GM03348 (cell line): ENCODE measurements around the gene ST13.
A peak's percentile ranks its signal among the peaks of the same experiment; 100 is the strongest.
"Not testable (repeated sequence)": the region's sequence is repeated elsewhere in the genome, so short reads cannot be mapped to it uniquely, and the experiment has no call there.

Source experiments
- DNase-seq: peaks from one replicate; pipeline ENCODE4 v3.0.0; 2012; ENCODE audit warnings: low spot score

The ST13 gene

GRCh38 chr22:40856513-40857308 is at the start of gene ST13, which contains the start of gene XPNPEP3:
TSS of gene ST13 (minus strand) at chr22:40856639. CDS start at chr22:40856540, 99 bp downstream.
TSS of gene XPNPEP3 (plus strand) at chr22:40857148. CDS start at chr22:40857182, 34 bp downstream.
- DNase-seq: peak; percentile 97

DNA sequence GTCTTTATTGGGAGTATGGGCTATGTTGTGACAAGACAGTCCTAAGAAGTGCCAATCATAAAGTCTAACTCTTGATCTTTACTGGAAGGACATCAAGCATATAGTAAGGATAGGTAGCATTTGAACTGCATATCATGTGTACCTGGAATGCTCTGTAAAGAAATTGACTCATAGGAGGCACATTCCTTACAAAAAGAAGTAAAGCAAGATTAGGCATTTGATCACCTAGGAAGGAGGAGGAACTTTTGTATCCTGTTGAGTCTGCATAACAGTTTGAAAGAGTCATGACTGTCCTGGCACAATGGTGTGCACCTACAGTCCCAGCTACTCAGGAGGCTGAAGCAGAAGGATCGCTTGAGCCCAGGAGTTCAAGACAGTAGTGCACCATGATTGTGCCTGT is 47.7 kb upstream of the ST13 start:
- no peak for DNase-seq

DNA sequence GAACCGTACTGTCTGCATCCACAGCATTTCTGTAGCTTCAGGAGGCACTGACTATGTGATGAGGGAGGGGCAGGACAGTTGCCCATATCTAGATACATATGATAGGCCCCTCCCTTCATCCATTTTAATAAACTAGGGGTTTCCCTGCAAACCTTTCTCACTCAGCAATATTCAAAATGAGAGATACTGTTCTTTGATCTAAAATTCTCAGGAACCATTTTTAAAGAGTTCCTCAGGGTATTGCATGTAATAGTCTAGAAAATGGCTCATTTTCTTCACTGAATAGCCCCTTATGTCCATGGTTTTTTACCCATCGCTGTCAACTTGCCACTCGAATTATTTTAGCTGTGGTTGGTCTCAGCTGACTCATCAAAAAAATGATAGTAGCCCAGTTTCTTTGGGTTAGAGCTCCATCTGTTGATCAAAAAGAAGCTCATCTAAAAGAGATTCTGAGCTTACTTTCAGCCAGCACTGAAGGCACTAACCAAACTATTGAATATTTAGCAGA is 42.5 kb upstream of the ST13 start:
- DNase-seq: peak; percentile 78

GRCh38 chr22:40894417-40894816 is 38.0 kb upstream of the ST13 start:
- no peak for DNase-seq

- DNase-seq: peak; percentile 5
Measured at GRCh38 chr22:40890881-40891280, 34.4 kb upstream of the ST13 start.

DNA sequence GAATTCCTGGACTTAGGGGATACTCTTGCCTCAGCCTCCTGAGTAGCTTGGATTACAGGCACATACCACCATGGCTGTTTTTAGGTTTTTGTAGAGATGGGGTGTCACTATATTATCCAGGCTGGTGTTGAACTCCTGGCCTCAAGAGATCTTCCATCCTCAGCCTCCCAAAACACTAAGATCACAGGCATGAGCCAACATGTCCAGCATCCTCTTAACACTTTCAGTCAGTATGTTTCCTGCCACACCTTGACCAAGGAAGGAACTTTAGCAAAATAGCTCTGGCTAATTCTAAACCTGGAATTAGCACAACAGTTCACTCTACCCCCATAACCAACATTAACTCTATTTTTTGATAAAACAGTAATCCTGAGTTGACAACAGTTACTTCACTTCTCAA is 32.7 kb upstream of the ST13 start:
- DNase-seq: no peak

DNA sequence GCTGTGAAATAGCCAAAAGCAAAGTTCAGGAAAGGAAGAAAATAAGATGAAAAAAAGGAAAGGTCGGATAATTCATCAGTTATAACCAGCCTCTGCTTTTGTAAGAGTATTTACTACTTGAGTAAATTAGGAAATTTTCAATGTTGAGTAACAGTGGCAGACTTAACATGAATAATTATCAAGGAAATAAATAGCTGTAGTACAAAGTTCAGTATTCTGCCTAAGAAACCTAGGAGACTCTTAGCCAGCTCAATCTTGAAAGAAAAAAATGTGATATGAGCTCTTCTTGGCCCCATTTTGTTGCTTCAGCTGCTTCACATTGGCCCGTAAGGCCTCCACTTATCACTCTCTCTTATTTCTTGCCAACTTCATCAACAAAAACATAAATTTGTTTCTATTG is 22.5 kb upstream of the ST13 start:
- DNase-seq: no peak

GRCh38 chr22:40877488-40877887 is 21.0 kb upstream of the ST13 start:
- DNase-seq: no peak

DNA sequence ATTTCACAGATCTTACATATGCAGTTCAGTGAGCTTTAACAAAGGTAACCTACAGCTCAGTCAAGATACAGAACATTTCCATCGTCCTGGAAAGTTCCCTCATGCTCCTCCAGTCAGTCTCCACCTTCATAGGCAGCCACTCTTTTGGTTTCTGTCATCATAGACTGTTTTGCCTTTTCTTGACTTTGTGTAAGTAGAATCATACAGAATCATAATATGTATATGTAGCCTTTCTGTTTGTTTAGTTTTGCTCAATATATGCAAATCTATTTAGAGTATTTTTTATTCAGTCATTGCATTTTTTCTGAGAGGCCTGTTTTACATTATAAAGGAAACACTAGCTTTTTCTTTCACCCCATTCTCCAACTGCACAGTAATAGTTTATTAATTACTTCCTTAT is 20.5 kb upstream of the ST13 start:
- DNase-seq: no peak

- DNase-seq: no peak
Measured at GRCh38 chr22:40875111-40875510, 18.7 kb upstream of the ST13 start.

GRCh38 chr22:40874016-40874415 is 17.6 kb upstream of the ST13 start:
- no peak for DNase-seq

DNA sequence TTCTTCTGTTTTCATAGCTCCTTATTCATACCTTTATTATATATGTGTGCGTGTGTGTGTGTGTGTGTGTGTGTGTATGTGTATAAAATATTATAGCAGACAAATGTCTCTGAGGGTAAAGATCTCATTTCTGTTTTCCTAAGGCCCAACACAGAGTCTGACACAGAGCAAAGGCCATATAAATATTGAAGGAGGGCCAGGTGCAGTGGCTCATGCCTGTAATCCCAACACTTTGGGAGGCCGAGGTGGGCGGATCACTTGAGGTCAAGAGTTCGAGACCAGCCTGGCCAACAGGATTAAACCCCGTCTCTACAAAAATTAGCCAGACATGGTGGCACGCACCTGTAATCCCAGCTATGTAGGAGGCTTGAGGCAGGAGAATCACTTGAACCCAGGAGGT is 11.9 kb upstream of the ST13 start:
- DNase-seq: not testable (repeated sequence)

GRCh38 chr22:40867109-40867508 is 10.7 kb upstream of the ST13 start:
- no peak for DNase-seq

DNA sequence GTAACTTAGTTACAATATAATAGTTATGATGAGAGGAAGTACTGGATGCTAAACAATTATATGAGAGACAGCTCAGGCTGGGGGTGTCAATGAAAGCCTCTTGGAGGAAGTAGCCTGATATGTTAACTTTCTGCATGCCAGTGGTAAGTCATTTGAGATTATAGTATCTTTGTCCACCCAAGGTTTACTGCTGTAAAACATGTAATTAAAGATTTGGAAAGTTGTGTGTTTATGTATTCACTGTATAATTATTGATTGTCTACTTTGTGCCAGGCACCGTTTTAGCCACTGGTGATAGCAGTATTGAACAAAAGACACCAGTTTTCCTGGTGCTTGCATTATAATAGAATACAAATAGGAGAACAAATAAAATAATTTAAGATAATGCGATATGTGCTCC is 6.1 kb upstream of the ST13 start:
- DNase-seq: no peak

- no peak for DNase-seq
Measured at GRCh38 chr22:40862013-40862412, 5.6 kb upstream of the ST13 start, which contains the start of gene DNAJB7. TSS of gene DNAJB7 (minus strand) at chr22:40862113. CDS start at chr22:40861994, 119 bp downstream.

- peak; percentile 4 for DNase-seq
Measured at GRCh38 chr22:40857309-40857855, 943 bp upstream of the ST13 start.

DNA sequence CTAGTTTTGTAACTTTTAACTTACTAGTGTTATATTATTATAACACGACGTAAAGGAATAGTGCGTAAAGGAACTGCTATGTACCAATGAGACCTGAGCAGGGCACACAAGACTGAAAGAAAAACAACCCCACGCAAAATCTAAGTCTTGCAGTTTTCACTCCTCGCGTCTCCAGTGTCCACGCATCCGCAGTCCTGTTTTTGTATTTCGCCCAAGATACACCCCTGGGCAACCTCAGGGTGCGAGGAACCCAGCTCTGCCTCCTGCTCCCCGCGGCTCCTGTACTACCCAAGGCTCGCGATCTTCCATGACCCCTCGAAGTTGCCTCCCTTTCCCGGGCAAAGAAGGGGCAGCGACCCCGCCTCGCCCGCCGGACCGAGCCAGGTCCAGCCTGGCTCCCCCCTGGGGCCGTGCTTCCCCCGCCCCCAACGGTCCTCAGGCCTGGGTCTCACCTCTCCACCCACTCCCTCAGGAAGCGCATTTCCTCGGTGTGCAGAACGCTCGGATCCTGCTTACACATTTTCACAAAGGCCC is 393 bp downstream of the ST13 start:
- DNase-seq: peak; percentile 45

GRCh38 chr22:40855071-40855978 is 1.1 kb downstream of the ST13 start:
- peak; percentile 20 for DNase-seq

DNA sequence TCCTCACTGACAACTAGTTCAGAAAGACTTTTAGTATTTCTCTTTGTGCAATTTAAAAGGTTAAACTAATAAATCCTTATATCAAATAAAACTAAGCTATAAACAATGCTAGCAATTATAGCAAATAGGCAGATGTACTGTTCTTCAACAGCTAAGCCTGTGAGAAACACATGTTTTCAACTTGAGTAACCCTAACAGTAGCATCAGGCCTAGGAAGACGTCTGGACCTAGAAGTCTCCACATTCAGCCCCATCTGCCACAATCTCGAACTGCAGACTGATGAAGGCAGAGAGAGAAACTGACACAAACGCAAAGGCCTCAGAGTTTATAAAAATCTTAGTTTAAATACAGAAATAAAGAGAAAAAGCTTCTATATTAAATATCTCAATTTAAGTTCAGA is 2.5 kb downstream of the ST13 start:
- peak; percentile 11 for DNase-seq

DNA sequence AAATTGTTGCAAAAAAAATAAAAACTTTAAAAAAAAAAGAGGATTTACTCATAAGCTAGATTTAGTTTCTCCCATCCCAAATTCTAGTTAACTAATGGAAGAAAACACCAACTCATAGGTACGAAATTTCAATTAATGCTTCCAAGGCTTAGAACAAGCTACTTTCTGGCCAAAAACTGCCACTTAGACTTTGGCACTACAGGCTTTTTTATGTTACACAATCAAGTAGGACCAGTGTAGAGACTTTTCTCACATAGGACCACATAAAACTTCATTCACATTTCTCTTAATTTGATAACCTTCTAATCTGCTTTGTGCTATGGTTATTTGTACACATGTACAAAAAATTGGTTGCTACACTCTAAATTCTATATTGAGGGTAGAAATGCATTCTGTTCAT is 3.1 kb downstream of the ST13 start:
- DNase-seq: no peak

DNA sequence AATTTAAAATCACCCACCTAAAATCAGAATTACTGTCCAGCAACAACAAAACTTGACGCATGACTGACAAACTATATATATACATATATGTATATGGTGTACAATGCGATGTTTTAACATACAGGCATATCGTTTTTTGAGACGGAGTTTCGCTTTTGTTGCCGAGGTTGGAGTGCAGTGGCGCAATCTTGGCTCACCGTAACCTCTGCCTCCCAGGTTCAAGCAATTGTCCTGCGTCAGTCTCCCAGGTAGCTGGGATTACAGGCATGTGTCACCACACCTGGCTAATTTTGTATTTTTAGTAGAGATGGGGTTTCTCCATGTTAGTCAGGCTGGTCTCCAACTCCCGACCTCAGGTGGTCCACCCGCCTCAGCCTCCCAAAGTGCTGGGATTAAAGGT is 10.6 kb downstream of the ST13 start:
- not testable (repeated sequence) for DNase-seq

DNA sequence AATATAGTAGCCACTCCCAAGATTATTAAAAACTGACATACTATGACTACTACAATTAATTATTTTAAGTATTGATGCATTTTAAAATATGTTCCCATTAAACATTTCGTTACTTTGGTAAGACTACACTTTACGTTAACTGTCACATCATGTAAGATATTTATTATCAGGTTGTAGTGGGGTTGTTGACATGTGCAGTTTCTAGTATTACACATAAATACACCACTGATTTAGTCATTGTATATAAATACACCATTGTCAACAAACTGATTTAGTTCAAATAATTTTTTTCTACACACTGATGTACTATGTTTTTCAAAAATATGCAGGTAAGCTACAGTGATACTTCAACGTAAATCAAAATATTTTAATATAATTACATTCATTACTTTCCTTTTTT is 11.5 kb downstream of the ST13 start:
- DNase-seq: no peak
